Testis (tissue), 2 donors: ENCODE results near the gene DNAJC7.

Source experiments
- POLR2A ChIP-seq: fragments of 450-650 bp; IDR thresholded peaks from one replicate; pipeline ENCODE4 v1.6.1; 2017; ENCODE audit warnings: antibody characterized with exemption, mild to moderate bottlenecking, moderate library complexity
- TF ChIP-seq, protein P1 (sequence below), 3 experiments: fragments of 450-650 bp in 2 of 3; fragments of 200-600 bp in 1 of 3; sonication (generic) in 1 of 3; IDR thresholded peaks; one replicate each; pipeline ENCODE4 v1.5.1; 2016 to 2019; ENCODE audit warnings: antibody characterized with exemption in 3 of 3, mild to moderate bottlenecking in 2 of 3, moderate library complexity in 1 of 3

GRCh38 chr17:41941168-41941567, 76.1 kb downstream of the DNAJC7 start:
- TF ChIP-seq, protein P1, sequence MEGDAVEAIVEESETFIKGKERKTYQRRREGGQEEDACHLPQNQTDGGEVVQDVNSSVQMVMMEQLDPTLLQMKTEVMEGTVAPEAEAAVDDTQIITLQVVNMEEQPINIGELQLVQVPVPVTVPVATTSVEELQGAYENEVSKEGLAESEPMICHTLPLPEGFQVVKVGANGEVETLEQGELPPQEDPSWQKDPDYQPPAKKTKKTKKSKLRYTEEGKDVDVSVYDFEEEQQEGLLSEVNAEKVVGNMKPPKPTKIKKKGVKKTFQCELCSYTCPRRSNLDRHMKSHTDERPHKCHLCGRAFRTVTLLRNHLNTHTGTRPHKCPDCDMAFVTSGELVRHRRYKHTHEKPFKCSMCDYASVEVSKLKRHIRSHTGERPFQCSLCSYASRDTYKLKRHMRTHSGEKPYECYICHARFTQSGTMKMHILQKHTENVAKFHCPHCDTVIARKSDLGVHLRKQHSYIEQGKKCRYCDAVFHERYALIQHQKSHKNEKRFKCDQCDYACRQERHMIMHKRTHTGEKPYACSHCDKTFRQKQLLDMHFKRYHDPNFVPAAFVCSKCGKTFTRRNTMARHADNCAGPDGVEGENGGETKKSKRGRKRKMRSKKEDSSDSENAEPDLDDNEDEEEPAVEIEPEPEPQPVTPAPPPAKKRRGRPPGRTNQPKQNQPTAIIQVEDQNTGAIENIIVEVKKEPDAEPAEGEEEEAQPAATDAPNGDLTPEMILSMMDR (IDR thresholded peaks at IDR 0.05), result no peak
- no peak for TF ChIP-seq POLR2A
